Bronchial epithelial cell (primary cell): ENCODE measurements around the gene TLCD2. TPM values are rescaled to one million over a fixed set of nuclear protein-coding genes. Genes with fewer than 3 reads are reported as not detected.

ENCODE experiments used
- DNase-seq: peaks from one replicate; pipeline ENCODE4 v3.0.0-alpha.2; 2010; ENCODE audit warnings: low read depth
- FAIRE-seq: peaks from 2 replicates; lab custom pipeline; 2011; peaks lifted over from hg19 to GRCh38; lab: Jason Lieb, UNC
- H3K27me3 ChIP-seq: 2 replicates; pipeline ENCODE4 v1.5.1; 2011; ENCODE audit warnings: low read length; ENCODE audit not compliant: control insufficient read depth, insufficient read depth
- H3K36me3 ChIP-seq: 2 replicates; pipeline ENCODE4 v1.5.1; 2011; ENCODE audit warnings: low read length; ENCODE audit not compliant: control insufficient read depth, insufficient read depth
- H3K4me3 ChIP-seq: 2 replicates; pipeline ENCODE4 v1.5.1; 2011; ENCODE audit warnings: mild to moderate bottlenecking, low read depth, low read length, control low read depth
- total RNA-seq: library from RNA; depleted of rRNA; stranded (reverse); fragments of >200 nt; gene quantifications from 2 replicates; pipeline ENCODE4 v1.2.1, GENCODE V29; 2014
- TF ChIP-seq, protein P1 (sequence below): IDR thresholded peaks from 2 replicates; pipeline ENCODE4 v1.5.1; 2011; ENCODE audit warnings: mild to moderate bottlenecking, moderate library complexity, low read length, control low read depth, inconsistent platforms; ENCODE audit not compliant: insufficient read depth, severe bottlenecking

Gene TLCD2
- total RNA-seq, 1 donor from 2014 or later = 4.5 TPM

DNA sequence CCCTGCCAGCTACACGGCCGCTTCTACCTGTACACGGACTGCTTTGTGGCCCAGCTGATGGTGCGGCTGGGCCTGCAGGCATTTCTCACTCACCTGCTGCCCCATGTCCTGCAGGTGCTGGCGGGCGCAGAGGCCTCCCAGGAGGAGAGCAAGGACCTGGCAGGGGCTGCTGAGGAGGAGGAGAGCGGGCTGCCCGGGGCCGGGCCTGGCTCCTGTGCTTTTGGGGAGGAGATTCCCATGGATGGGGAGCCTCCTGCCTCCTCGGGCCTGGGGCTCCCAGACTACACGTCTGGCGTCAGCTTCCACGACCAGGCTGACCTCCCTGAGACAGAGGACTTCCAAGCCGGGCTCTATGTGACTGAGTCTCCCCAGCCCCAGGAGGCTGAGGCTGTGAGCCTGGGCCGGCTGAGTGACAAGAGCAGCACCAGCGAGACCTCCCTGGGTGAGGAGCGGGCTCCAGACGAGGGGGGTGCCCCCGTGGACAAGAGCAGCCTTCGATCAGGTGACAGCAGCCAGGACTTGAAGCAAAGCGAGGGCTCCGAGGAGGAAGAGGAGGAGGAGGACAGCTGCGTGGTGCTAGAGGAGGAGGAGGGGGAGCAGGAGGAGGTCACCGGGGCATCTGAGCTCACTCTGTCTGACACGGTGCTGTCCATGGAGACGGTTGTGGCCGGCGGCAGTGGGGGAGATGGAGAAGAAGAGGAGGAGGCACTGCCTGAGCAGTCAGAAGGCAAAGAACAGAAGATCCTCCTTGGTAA is 17.9 kb upstream of the TLCD2 start:
- peaks cover 15% of the 10 kb centered on the region for H3K36me3 ChIP-seq
- TF ChIP-seq, protein P1, sequence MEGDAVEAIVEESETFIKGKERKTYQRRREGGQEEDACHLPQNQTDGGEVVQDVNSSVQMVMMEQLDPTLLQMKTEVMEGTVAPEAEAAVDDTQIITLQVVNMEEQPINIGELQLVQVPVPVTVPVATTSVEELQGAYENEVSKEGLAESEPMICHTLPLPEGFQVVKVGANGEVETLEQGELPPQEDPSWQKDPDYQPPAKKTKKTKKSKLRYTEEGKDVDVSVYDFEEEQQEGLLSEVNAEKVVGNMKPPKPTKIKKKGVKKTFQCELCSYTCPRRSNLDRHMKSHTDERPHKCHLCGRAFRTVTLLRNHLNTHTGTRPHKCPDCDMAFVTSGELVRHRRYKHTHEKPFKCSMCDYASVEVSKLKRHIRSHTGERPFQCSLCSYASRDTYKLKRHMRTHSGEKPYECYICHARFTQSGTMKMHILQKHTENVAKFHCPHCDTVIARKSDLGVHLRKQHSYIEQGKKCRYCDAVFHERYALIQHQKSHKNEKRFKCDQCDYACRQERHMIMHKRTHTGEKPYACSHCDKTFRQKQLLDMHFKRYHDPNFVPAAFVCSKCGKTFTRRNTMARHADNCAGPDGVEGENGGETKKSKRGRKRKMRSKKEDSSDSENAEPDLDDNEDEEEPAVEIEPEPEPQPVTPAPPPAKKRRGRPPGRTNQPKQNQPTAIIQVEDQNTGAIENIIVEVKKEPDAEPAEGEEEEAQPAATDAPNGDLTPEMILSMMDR = no peak
- no peak overlapping the region for H3K4me3 ChIP-seq
- FAIRE-seq = no peak
- DNase-seq = no peak
- H3K27me3 ChIP-seq = no peaks in the 10 kb centered on the region

GRCh38 chr17:1727258-1727789 is 17.1 kb upstream of the TLCD2 start:
- Histone ChIP-seq H3K36me3 (peaks cover 11% of the 10 kb centered on the region), H3K4me3 (no peak overlapping the region), H3K27me3 (no peaks in the 10 kb centered on the region)
- DNase-seq (no peak), FAIRE-seq (no peak)
- TF ChIP-seq, protein P1 = no peak

- FAIRE-seq (no peak), DNase-seq (no peak)
- TF ChIP-seq, protein P1 = no peak
- Histone ChIP-seq H3K4me3 (no peak overlapping the region), H3K27me3 (no peaks in the 10 kb centered on the region), H3K36me3 (peaks cover 11% of the 10 kb centered on the region)
Observed at GRCh38 chr17:1726626-1727257, 16.6 kb upstream of the TLCD2 start.

DNA sequence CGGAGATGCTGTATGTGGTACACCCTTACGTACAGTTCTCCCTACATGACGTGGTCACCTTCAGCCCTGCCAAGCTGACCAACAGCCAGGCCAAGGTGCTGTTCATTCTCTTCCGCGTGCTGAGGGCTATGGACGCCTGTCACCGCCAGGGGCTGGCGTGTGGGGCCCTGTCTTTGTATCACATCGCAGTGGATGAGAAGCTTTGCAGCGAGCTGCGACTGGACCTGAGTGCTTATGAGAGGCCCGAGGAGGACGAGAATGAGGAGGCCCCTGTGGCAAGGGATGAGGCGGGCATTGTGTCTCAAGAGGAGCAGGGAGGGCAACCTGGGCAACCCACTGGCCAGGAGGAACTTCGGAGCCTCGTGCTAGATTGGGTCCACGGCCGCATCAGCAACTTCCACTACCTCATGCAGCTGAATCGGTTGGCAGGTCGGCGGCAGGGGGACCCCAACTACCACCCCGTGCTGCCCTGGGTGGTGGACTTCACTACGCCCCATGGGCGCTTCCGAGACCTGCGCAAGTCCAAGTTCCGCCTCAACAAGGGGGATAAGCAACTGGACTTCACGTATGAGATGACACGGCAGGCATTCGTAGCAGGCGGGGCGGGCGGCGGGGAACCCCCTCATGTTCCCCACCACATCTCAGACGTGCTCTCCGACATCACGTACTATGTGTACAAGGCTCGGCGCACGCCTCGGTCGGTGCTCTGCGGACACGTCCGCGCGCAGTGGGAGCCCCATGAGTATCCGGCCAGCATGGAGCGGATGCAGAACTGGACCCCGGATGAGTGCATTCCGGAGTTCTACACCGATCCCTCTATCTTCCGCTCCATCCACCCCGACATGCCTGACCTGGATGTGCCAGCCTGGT is 15.7 kb upstream of the TLCD2 start:
- H3K36me3 ChIP-seq = peaks cover 11% of the 10 kb centered on the region
- FAIRE-seq (no peak), DNase-seq (no peak)
- H3K4me3 ChIP-seq = peak overlapping the region; percentile 46
- TF ChIP-seq, protein P1 = no peak
- no peaks in the 10 kb centered on the region for H3K27me3 ChIP-seq

GRCh38 chr17:1724869-1725641 is 14.9 kb upstream of the TLCD2 start:
- DNase-seq (no peak), FAIRE-seq (peak; percentile 43)
- Histone ChIP-seq H3K36me3 (peaks cover 11% of the 10 kb centered on the region), H3K4me3 (peak overlapping the region; percentile 46), H3K27me3 (no peaks in the 10 kb centered on the region)
- TF ChIP-seq, protein P1 = no peak
